NCI-H748 (cell line): ENCODE data around the gene FAM9B.
"Not testable (repeated sequence)": the region's sequence is repeated elsewhere in the genome, so short reads cannot be mapped to it uniquely, and the experiment has no call there.

ENCODE experiments used
- DNase-seq: peaks from one replicate; lab custom pipeline; 2025; ENCODE audit not compliant: unreplicated experiment; lab: John Stamatoyannopoulos, UW

FAM9B gene

GRCh38 chrX:9033989-9034388 is at the start of gene FAM9B:
Gene FAM9B, minus strand, starts transcription at chrX:9034127. Its CDS starts 1,141 bp downstream, at chrX:9032986.
- no peak for DNase-seq

GRCh38 chrX:9081271-9081670 is 47.3 kb upstream of the FAM9B start:
- no peak for DNase-seq

DNA sequence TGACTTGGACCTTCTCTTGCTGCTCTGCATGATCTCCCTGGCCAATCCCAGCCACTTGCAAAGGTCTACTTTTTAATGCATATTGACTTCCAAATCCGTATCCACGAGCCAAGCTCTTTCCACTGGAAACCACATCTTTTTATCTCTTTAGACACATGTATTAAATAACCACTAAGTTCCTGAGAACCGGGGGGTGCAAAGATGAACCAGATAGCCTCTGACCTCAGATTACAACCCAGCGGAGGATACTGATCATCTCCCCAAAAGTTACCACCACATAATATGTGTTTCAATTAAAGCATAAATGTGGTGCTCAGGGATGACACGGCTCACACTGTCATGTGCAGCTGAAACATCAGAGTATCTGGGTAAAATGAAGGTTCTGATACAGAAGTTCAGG is 40.4 kb upstream of the FAM9B start:
- no peak for DNase-seq

- no peak for DNase-seq
Observed at GRCh38 chrX:9072281-9072680, 38.4 kb upstream of the FAM9B start.

GRCh38 chrX:9071031-9071650 is 37.2 kb upstream of the FAM9B start:
- no peak for DNase-seq

DNA sequence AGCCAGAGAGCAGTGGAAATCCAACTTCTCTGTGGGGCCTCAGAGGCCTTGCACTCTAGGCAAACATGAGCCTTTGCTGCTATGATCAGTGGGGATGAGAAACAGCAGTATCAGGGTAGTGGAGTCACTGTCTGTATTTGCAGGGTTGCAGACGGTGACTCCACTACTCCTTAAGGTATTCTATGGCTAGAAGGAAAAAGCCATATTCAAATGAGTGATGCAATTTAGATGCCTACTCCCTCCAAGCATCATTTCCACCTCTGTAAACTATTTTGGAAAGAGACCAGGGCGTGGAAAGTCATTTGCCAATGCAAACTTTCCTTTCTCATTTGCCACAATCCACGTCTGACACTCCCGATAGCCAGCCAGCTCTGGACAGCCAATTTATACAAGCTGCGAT is 35.6 kb upstream of the FAM9B start:
- no peak for DNase-seq

GRCh38 chrX:9064694-9065093 is 30.8 kb upstream of the FAM9B start:
- DNase-seq, result no peak

GRCh38 chrX:9062641-9063040 is 28.7 kb upstream of the FAM9B start:
- DNase-seq, result no peak

DNA sequence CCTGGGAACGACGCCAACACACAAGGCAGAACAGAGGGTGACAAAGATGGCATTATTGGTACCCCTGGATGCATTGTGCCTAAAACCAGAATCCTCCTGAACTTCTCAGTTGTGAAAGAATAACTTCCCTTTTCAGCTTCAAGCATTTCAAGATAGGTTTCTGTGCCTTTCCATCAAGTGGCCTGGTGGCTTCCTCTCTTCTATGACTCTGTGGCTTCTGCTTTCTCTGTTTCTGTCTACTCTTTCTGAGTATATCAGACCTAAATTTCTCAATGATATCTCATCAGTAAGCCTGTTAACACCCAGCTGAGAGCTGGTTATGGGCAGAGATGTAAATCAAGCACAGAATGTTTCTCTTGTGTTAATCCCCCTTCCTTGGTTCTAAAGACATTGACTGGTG is 21.4 kb upstream of the FAM9B start:
- DNase-seq, result no peak

DNA sequence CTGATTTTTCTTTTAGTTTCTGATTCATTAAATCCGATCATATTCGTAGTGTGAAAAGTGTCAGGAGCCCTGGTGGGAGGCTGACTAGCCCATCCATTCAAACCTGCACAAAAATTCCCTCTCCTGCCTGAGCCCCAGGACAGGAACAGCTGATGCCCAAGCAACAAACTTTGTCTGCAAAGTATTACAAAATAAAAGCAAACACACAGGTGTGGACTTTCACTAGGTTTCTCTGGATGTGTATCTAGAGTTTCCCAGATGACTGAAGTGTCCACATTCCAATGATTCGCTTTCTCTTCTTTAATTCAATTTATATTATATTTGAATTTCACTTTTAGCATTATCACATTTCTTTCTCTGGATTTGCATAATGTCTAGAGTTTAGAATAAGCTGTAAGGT is 18.2 kb upstream of the FAM9B start:
- DNase-seq, result no peak

DNA sequence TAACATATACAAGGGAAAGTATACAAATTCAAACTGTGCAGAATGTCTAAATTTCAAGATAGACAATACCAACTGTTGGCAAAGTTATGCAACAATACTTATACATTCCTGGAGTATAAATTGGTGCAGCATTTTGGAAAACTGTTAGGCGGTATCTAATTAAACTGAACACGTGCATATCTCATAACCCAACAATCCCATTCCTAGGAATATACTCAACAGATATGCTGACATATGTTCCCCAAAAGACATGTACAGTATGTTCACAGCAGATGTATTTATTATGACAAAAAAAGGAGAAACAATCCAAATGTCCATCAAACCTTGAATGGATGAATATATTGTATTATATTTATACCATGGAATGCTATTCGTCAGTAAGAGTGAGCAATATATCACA is 16.4 kb upstream of the FAM9B start:
- no peak for DNase-seq

GRCh38 chrX:9048801-9049200 is 14.9 kb upstream of the FAM9B start:
- no peak for DNase-seq

DNA sequence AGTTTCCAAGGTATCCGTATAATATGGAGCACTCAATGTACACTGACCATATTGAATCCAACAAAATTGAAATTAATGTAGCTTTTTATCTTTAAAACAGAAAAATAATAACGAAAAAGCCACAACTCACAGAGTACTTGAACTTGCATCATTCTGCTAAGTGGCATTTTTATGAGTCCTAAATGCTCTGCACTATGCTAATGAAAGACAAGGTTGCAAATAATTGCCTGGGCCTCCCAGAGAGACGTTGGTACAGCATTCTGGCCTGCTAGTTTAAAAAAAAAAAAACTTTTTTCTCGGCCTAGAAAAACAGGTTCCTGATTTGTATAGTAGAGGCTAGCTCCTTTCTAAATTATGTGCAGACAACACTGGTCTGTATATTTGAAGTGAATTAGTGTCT is 4.3 kb upstream of the FAM9B start:
- no peak for DNase-seq

DNA sequence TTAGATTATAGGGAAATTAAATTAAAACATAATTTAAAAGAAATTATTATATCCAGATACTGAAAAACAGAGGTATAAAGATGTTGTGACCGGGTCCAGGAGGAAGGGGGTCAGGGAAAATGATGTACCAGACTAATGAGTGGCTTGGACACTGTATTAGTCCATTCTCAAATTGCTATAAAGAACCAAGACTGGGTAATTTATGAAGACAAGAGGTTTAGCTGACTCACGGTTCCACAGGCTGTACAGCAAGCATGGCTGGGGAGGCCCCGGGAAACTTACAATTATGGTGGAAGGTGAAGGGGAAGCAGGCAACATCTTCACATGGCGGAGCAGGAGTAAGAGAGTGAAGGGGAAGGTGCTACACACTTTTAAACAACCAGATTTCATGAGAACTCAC is 3.4 kb upstream of the FAM9B start:
- DNase-seq, result no peak

GRCh38 chrX:9033586-9033985 is 341 bp downstream of the FAM9B start:
- DNase-seq, result no peak

GRCh38 chrX:9033179-9033578 is 748 bp downstream of the FAM9B start:
- DNase-seq, result no peak

DNA sequence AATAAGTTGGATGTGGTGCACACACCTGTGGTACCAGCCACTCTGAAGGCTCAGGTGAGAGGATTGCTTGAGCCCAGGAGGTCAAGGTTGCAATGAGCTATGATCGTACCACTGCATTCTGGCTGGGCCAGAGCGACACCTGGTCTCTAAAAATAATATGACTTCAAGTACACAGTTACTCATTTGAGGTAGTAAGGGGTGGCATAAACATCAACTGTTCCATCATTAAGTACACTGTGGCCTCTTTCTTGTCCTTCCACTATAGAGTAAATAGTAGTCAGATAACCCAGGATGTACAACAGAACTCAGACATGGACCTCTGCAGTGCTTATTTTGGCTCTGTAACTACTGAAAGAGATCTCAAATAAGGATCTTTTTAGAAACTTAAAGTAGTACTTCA is 10.6 kb downstream of the FAM9B start:
- no peak for DNase-seq

DNA sequence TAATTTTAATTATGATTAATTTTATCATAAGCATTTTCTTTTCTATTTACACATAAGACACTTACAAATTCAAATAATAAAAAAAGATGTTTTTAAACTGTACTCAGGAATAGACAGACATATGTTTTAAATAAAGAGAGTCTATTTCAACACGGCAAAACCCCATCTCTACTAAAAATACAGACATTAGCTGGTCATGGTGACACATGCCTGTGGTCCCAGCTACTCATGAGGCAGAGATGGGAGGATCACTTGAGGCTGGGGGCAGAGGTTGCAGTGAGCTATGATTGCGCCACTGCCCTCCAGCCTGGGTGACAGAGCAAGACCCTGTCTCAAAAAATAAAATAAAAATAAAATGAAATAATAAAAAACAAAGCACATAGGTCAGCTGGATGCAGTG is 14.8 kb downstream of the FAM9B start:
- no peak for DNase-seq

DNA sequence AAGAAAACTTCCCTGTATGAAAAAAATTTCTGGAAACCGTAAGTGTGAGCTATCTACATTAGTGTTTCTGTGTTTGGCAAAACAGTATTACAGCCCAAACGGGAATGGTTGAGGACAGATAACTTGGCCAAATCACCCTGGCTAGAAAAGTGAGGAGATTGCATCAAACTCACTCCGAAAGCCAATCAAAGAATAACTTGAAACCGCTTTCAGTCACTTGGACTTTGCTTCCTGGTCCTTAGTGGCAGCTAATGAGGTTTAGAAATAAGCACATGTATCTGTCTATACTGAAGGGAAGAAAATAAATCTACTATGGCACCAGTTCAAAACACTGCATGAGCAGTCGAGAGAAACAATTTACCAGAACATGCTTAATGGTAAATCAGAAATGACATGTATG is 15.6 kb downstream of the FAM9B start:
- not testable (repeated sequence) for DNase-seq

DNA sequence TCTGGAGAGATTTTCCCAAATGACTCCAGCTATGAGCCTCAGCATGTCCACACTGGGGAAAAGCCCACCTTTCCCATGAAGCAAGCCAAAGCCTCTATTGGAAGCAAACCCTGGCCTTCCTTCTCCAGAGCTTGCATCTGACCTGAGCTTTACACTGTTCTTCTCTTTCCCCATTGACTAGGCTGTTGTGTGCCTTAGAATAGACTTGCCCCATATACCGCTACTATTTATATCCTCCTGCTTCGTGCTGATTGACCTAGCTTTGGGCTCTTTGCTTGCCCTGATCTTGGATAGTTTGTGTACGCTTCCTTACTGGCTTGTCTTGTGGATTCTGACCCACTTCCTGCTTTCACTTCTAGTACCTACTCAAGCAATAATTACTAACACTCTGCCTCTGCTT is 30.9 kb downstream of the FAM9B start:
- DNase-seq, result no peak

DNA sequence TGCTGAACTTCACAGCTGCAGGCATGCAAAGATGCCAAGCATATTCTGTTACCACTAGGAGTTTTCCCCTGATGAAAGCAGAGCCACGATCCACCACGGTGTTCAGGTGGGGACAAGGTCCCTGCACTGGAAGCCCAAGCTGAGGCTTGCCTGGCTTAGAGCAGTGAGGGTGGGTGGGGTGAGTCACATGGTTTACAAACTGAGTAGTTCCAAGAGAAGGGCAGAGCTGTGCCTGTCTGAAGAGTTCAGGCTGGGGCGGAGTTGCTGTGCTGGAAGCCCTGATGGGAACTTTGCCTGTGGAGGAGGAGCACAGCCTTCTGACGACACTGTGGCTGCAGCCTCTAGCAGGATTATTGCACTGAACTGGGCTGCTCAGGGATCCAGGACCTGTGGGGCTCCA is 45.5 kb downstream of the FAM9B start:
- DNase-seq, result no peak

GRCh38 chrX:8987672-8988250 is 46.2 kb downstream of the FAM9B start:
- peak; percentile 56 for DNase-seq

DNA sequence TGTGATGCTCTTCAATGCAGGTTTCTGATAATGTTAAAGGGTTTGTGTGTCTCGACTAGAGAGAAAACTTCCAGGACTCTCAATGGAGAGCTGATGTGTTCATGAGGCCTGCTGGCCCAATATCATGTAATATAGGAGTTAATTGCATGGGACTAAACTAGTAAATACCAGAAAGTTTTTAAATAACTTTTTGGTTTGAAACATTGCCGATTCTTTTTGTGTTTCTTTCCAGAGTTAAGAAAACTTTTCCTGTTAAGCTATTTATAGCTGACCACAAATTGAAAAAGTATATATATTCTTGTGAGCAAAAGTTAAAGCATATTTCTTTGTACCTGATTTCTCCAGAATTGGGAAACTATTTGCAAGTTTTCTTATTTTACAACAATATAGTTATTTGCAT is 49.7 kb downstream of the FAM9B start:
- no peak for DNase-seq
